Activated T-cell treated with anti-CD3 and anti-CD28 coated beads, Interleukin-2, amount 50 U/mL, for 24 hours (primary cell): ENCODE measurements around the gene GSN.
"Not testable (repeated sequence)": the region's sequence is repeated elsewhere in the genome, so short reads cannot be mapped to it uniquely, and the experiment has no call there.

Source experiments
- DNase-seq: peaks from one replicate; pipeline ENCODE4 v3.0.0-alpha.2; 2020
- H3K27ac Mint-ChIP-seq: 2 replicates; pipeline ENCODE4 v1.8.0; 2020; ENCODE audit warnings: mild to moderate bottlenecking, mixed read lengths
- H3K27me3 Mint-ChIP-seq: 2 replicates; pipeline ENCODE4 v1.8.0; 2020; ENCODE audit warnings: mixed read lengths
- H3K36me3 Mint-ChIP-seq: 2 replicates; pipeline ENCODE4 v1.8.0; 2020; ENCODE audit warnings: low read depth, mixed read lengths
- H3K4me1 Mint-ChIP-seq: 2 replicates; pipeline ENCODE4 v1.8.0; 2020; ENCODE audit warnings: low read depth, mixed read lengths
- H3K4me3 Mint-ChIP-seq: 2 replicates; pipeline ENCODE4 v1.8.0; 2020; ENCODE audit warnings: mild to moderate bottlenecking, moderate library complexity, mixed read lengths
- H3K9me3 Mint-ChIP-seq: 2 replicates; pipeline ENCODE4 v1.8.0; 2020; ENCODE audit warnings: mixed read lengths

The GSN gene

DNA sequence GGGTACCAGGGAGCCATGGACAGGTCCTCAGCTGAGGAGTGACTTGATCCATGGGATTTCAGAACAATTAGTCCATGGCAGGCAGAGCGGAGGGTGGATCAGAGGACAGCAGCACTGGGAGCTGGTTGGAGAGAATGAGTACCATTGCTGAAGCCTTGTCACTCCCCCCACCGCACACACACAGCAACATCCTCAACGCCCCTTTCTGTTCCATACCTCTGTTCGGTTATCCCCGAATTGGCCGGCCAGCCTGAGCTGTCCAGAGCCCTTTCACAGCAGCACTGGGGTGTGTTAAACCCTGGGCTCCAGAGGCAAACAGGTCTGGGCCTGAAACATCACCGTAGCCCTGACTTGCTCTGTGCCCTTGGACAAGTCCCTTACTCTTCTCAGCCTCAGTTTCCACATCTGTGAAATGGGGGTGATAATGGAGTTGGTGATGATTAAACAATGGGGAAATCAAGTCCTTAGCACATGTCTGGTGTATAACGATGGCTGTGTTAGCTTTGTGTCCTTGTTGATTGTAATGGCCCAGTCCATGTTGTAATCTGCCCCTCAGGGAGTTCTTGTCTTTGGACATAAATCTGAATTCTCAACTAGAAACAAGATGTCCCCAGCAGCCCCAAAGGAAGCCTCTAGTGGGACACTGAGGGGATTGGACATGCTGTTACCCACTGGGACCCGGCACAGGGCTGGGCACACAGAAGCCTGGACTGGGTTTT lies 16.9 kb downstream of the GSN start:
- H3K9me3 Mint-ChIP-seq, result no peaks in the 10 kb centered on the region
- no peak overlapping the region for H3K27ac Mint-ChIP-seq
- DNase-seq, result peak; percentile 15
- H3K4me3 Mint-ChIP-seq, result no peak overlapping the region
- peaks cover 34% of the 10 kb centered on the region for H3K4me1 Mint-ChIP-seq
- H3K27me3 Mint-ChIP-seq, result no peaks in the 10 kb centered on the region
- no peaks in the 10 kb centered on the region for H3K36me3 Mint-ChIP-seq

DNA sequence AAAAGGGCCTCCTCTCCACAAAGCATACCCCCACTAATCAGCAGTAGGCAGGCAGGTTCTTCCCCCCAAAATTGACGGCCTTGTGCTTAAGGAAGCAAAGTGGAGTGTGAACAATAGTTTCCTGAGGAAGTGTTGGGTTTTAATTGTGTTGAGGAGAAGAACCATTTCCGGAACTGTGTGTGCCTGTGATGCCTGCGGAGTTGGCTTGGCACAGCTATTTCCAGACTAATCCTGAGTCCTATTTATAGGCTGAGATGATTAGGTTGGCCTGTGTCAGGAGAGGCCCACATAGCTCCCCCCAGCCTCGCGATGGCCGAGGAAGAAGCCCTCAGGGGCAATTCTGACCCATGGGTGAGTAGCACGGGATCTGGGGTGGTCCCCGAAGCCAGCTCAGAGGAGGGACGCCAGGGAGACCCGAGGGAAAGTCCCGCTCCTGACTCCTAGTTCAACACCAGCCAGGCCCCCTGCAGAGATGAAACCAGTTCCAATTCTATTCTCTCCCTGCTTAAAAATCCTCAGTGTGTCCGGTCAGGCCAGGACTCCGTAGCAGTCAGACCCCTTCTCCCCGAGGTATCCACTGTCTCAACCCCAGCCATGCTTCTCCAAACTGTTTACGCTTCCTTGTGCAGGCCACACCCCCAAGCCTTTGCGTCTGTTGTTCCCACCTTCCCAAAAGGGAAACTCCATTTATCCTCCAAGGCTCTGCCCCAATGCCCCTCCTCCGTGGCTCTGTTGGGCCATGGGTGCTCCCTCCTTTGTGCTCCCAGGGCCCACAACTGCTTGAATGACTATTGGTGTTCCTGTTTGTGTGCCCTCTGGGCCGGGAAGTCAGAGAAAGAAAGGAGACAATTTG lies 18.1 kb downstream of the GSN start:
- H3K27me3 Mint-ChIP-seq, result no peaks in the 10 kb centered on the region
- DNase-seq, result peak; percentile 20
- H3K9me3 Mint-ChIP-seq, result no peaks in the 10 kb centered on the region
- H3K27ac Mint-ChIP-seq, result peak overlapping the region; percentile 42
- no peak overlapping the region for H3K4me3 Mint-ChIP-seq
- no peaks in the 10 kb centered on the region for H3K36me3 Mint-ChIP-seq
- H3K4me1 Mint-ChIP-seq, result peaks cover 34% of the 10 kb centered on the region

DNA sequence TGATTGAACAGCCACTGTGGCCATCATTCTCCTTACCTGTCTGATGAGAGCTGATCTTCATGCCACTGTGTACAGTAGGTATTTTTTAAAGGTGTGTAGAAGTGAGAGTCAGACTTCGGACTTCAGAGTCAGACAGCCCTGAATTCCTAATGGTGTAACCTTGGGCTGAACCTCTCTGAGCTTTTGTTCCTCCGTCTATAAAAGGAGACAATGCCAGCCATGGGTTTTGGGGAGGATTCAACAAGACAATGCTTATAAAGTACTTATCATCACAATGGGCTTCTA lies 18.7 kb downstream of the GSN start:
- DNase-seq, result no peak
- H3K27me3 Mint-ChIP-seq, result no peaks in the 10 kb centered on the region
- no peaks in the 10 kb centered on the region for H3K9me3 Mint-ChIP-seq
- H3K4me3 Mint-ChIP-seq, result no peak overlapping the region
- H3K36me3 Mint-ChIP-seq, result no peaks in the 10 kb centered on the region
- peak overlapping the region; percentile 42 for H3K27ac Mint-ChIP-seq
- H3K4me1 Mint-ChIP-seq, result peaks cover 34% of the 10 kb centered on the region

DNA sequence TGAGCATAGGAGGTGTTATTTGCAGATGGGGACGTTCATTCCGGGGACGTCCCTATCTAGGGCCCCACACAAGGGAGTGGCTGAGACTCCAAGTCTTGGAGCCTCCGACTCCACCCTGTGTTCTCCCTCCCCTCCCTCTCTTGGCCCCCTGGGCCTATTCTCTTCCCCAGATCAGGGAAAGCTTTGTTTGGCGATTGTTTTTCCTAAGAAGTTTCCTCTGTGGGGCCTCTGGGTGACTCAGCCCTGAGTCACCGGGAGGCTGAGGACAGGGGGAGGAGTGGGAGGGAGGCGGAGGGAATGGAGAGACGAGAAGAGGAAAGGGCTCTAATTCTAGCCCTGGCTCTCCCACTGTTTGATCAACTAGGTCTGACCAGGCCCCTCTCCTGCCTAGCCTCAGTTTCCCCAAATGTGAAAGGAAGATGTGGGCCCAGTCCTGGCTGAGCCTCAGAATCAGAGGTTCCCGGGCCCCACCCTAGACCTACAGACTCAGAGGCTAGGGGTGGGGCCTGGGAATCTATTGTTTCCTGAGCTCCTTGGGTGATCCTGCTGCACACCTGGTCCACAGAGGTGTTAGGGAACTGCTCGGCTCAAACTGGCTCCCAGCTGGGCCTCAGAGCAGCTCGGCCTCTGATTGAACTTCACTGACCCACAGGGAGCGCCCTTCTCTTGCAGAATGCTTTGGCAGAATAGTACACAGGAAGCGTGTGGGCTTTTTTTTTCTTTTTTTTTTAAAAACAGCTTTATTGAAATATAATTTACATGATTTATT lies 19.2 kb downstream of the GSN start:
- DNase-seq, result peak; percentile 43
- Mint-ChIP-seq H3K4me3 (no peak overlapping the region), H3K4me1 (peaks cover 30% of the 10 kb centered on the region), H3K36me3 (no peaks in the 10 kb centered on the region), H3K9me3 (no peaks in the 10 kb centered on the region), H3K27me3 (no peaks in the 10 kb centered on the region), H3K27ac (peak overlapping the region; percentile 42)

DNA sequence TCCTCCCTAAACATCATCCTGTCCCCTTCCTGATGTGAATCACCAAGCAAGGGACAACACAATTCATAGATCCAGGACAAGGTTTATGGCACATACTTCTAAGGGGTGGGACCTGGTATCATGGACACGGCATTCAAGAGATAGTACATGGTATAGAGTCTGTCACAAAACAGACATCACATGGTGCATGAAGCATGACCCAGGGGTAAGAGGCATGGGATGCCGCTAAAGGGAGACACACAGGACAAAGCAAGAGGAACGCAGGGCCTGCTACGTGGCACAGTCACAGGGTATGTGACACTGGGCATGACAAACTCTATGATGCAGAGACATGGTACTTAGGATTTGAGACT lies 20.7 kb downstream of the GSN start:
- Mint-ChIP-seq H3K27me3 (no peaks in the 10 kb centered on the region), H3K27ac (no peak overlapping the region), H3K4me3 (no peak overlapping the region), H3K9me3 (no peaks in the 10 kb centered on the region), H3K36me3 (no peaks in the 10 kb centered on the region), H3K4me1 (peaks cover 30% of the 10 kb centered on the region)
- no peak for DNase-seq

DNA sequence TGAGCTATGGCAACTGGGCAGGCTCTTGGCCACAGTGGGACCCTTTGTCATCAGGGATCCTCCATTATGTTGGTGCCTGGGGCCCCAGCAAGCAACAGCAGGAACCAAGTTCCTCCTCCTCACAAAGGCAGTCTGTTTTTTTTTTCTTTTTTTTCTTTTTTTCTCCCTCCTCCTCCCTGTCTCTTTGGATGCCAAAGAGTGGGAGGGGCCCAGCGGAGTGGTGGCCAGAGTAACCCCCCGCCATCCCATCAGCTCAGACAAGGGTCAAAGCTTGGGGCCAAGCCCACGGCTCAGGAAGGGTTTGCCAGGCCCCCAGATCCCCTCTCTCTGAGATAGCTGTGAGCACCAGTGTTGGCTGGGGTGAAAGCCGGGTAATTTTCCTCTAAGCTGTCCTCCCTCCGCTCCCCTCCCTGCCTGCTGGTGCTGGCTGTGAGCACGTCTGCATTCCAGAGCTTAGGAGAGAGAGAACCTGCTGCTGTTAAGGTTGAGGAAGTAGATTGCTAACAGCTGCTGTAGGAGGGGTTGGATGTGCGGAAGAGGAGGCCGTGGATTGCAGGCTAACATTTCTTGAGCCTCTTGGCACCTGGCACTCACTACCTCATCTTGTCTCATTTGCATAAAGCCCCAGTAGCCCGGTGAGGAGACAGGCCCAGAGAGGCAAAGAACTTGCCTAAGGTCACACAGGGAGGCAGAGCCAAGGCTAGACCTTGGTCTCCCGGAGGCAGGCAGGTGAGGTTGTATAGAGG lies 21.2 kb downstream of the GSN start:
- H3K4me3 Mint-ChIP-seq, result no peak overlapping the region
- H3K9me3 Mint-ChIP-seq, result no peaks in the 10 kb centered on the region
- H3K27ac Mint-ChIP-seq, result no peak overlapping the region
- H3K4me1 Mint-ChIP-seq, result peaks cover 30% of the 10 kb centered on the region
- no peak for DNase-seq
- H3K27me3 Mint-ChIP-seq, result no peaks in the 10 kb centered on the region
- H3K36me3 Mint-ChIP-seq, result no peaks in the 10 kb centered on the region

DNA sequence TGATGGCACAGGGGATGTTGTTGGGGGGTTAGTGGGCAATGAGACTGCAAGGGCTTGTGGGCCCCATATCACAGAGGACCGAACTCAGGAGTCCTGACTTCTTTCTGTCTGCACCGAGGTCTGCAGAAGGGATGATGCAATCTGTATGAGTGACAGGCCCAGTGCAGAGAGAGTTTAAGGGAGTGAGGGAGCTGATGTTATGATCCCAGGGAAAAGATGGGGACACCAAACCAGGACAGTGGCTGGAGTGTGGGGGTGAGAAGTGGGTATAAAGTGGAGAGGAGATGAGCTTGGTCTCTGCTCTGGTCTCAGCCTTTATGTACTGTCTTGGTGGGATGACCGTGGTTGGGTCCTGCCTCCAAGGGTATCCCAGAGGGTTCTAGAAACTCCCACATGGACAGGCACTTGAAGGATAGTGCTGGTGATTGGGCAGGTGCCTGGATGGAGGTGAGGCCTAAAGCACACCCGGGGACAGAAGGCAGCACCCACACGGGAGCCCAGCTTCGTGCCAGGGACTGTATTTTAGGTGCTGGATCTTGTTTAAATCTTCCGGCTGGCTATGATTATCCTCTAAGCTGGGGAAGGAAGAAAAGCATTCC lies 21.9 kb downstream of the GSN start:
- Mint-ChIP-seq H3K27ac (no peak overlapping the region), H3K36me3 (no peaks in the 10 kb centered on the region), H3K27me3 (no peaks in the 10 kb centered on the region), H3K4me3 (no peak overlapping the region), H3K4me1 (peaks cover 30% of the 10 kb centered on the region), H3K9me3 (no peaks in the 10 kb centered on the region)
- DNase-seq, result no peak

DNA sequence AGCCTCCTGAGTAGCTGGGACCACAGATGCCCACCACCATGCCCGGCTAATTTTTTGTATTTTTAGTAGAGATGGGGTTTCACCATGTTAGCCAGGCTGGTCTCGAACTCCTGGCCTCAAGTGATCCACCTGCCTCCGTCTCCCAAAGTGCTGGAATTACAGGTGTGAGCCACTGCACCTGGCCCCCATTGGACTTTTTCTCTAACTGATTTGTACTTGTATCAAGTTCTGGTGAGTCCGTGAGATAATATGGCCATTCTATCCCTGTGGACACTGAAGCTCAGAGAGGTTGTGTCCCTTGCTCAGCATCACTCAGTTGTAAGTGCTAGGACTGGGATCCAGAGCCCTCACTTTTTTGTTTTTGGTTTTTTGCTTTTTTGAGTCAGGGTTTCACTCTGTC lies 23.6 kb downstream of the GSN start:
- H3K4me1 Mint-ChIP-seq, result peaks cover 19% of the 10 kb centered on the region
- not testable (repeated sequence) for H3K27me3 Mint-ChIP-seq, H3K36me3 Mint-ChIP-seq, H3K4me3 Mint-ChIP-seq, H3K27ac Mint-ChIP-seq, H3K9me3 Mint-ChIP-seq
- DNase-seq, result peak; percentile 6

DNA sequence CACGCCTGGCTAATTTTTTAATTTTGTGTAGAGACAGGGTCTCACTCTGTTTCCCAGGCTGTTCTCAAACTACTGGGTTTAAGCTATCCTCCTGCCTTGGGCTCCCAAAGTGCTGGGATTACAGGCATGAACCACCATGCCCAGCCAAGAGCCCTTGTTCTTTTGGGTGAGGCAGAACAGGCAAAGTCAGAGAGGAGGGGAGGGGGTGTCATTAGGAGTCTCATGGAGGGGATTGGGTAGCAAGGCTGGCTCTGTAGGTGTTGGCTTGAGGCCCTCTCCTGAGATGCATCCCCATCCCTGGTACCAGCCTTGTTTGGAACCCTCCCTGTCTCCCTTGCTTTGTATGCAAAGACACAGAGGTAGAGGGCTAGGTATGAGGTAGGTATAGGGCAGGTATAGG lies 24.1 kb downstream of the GSN start:
- H3K27ac Mint-ChIP-seq, result no peak overlapping the region
- peaks cover 14% of the 10 kb centered on the region for H3K4me1 Mint-ChIP-seq
- H3K36me3 Mint-ChIP-seq, result no peaks in the 10 kb centered on the region
- no peak overlapping the region for H3K4me3 Mint-ChIP-seq
- no peaks in the 10 kb centered on the region for H3K9me3 Mint-ChIP-seq
- H3K27me3 Mint-ChIP-seq, result no peaks in the 10 kb centered on the region
- no peak for DNase-seq

DNA sequence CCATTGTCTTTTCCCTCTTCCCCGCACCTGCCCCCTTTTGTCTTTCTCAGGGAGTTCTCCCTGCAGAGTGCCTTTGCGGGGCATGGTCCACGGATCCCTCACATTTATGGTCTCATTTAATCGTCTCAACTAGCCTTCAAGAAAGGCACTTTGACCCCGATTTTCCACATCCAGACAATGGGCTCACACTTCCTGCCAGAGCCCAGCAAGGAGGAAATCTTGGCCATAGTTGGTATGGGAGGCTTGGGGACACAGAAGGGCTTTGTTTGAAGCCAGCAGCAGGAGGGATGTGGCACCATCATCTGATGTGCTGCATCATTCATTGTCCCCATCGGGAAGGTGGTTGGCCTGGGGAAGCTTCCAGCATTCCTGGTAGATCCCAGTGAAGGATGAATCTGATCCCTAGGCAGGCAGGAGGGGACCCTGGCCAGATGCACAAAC lies 24.9 kb downstream of the GSN start:
- H3K4me3 Mint-ChIP-seq, result no peak overlapping the region
- DNase-seq, result peak; percentile 22
- peaks cover 7% of the 10 kb centered on the region for H3K4me1 Mint-ChIP-seq
- no peaks in the 10 kb centered on the region for H3K36me3 Mint-ChIP-seq
- H3K27ac Mint-ChIP-seq, result no peak overlapping the region
- H3K27me3 Mint-ChIP-seq, result no peaks in the 10 kb centered on the region
- no peaks in the 10 kb centered on the region for H3K9me3 Mint-ChIP-seq

DNA sequence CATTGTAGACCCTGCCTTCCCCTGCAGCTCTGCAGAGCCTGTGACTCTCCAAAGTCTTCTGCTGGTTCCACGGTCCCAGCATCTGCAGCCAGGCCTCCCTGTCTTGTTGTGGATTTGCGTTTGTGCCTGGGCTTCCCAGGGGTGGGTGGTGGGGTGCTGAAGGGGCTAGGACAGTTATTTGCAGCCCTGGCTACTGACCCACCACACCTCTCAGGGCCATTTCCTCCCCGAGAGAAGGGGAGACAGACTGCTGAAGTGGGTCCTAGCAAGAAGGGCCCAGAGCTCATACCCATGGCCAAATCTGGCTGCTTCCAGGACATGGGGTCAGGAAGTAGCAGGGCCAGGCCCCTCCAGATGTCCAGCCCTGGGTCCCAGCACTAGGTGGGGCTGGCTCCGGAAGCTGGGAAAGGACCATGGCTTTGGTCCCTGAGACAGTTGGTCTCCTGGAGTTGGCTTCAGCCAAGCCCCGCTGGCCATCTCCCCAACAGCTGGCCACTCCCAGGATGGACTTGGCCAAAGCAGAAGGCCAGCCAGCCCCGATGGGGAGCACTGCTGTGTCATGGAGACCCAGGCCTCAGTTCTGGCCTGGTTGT lies 26.3 kb downstream of the GSN start:
- H3K27ac Mint-ChIP-seq, result no peak overlapping the region
- peaks cover 9% of the 10 kb centered on the region for H3K27me3 Mint-ChIP-seq
- DNase-seq, result peak; percentile 12
- H3K36me3 Mint-ChIP-seq, result no peaks in the 10 kb centered on the region
- no peak overlapping the region for H3K4me3 Mint-ChIP-seq
- H3K9me3 Mint-ChIP-seq, result no peaks in the 10 kb centered on the region
- H3K4me1 Mint-ChIP-seq, result peaks cover 5% of the 10 kb centered on the region

DNA sequence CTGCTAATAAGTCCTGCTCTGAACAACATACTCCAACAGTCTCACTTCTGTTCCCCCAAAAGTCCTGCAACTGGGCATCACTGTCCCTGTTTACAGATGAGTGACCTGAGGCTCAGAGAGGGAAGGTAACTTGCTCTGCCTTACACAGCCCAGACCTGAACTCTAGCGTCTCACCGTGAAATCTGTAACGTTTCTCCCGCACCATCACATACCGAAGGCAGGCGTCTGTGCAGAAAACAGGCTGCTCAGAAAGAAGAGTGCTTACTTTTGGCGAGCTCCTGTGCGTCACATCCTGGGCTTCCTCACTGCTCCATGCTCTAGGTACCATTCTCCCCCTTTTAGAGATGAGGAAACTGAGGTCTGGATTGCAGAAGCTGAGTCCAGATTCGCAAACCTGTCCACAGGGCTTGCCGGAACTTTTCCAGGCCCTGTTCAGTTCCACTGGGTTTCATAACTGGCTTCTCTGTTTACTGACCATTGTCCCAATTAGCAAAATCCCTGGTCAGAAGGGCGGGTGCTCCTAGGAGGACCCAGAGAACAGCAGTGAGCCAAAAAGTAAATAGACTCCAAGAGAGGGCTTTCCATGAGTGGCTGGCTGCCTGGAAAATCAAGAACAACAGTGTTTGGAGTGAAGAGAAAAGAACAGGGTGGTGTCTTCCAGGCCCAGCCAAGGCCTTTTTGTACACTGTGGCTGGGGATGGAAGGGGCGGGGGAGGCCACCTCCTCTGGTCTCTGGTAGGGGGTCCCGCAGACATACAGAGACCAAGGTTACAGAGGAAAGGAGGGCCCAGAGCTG lies 27.1 kb downstream of the GSN start:
- H3K36me3 Mint-ChIP-seq, result no peaks in the 10 kb centered on the region
- DNase-seq, result peak; percentile 5
- H3K9me3 Mint-ChIP-seq, result no peaks in the 10 kb centered on the region
- H3K4me3 Mint-ChIP-seq, result no peak overlapping the region
- peaks cover 13% of the 10 kb centered on the region for H3K27me3 Mint-ChIP-seq
- no peak overlapping the region for H3K27ac Mint-ChIP-seq
- H3K4me1 Mint-ChIP-seq, result peaks cover 8% of the 10 kb centered on the region

DNA sequence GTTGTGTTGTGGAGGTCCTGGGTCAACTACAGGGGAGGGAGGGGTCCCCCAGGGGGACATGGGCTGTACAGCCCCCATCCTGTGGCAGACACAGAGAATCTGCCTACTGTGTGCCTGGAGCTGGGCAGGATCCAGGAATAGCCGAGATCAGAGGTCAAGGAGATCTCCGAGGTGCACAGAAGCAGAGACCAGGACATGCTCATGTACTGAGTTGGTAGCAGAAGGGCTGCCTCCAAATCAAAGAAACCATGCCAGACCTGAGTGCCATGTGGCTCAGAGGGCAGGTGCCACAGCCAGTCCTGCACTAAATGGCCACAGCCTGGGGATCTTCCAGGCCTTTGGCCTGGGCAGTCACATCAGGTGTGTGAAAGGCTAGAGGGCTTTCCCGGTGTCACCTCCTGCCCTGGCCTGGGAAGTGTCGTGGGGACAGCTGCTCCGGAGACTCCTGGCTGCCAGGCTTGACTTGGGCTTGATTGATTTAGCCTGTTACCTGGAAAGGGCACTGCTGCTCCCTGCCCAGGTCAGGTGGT lies 27.8 kb downstream of the GSN start:
- Mint-ChIP-seq H3K4me3 (no peak overlapping the region), H3K27me3 (peaks cover 20% of the 10 kb centered on the region), H3K27ac (no peak overlapping the region), H3K36me3 (no peaks in the 10 kb centered on the region), H3K4me1 (peaks cover 14% of the 10 kb centered on the region), H3K9me3 (no peaks in the 10 kb centered on the region)
- no peak for DNase-seq
